ENCODE results near the gene FNDC11. TPM values are rescaled to one million over a fixed set of nuclear protein-coding genes. Genes with fewer than 3 reads are reported as not detected.
"Not testable (repeated sequence)": the region's sequence is repeated elsewhere in the genome, so short reads cannot be mapped to it uniquely, and the experiment has no call there.

Gene FNDC11
- total RNA-seq, 2 experiments from 2014 or later, result 1.7 to 1.8 TPM

- peaks cover 56% of the 10 kb centered on the region for H3K27me3 Mint-ChIP-seq
- ChIA-PET POLR2A (interaction anchor here (1.0 kb wide), 1 partner anchor 12 kb away, joined by 3 read pairs; the partner anchor contains the start of gene PPDPF), CTCF (interaction anchor here (0.7 kb wide), 2 partner anchors 158 to 1015 kb away, joined by 3 read pairs; no protein-coding TSS in a partner anchor)
- TF ChIP-seq, protein P1, sequence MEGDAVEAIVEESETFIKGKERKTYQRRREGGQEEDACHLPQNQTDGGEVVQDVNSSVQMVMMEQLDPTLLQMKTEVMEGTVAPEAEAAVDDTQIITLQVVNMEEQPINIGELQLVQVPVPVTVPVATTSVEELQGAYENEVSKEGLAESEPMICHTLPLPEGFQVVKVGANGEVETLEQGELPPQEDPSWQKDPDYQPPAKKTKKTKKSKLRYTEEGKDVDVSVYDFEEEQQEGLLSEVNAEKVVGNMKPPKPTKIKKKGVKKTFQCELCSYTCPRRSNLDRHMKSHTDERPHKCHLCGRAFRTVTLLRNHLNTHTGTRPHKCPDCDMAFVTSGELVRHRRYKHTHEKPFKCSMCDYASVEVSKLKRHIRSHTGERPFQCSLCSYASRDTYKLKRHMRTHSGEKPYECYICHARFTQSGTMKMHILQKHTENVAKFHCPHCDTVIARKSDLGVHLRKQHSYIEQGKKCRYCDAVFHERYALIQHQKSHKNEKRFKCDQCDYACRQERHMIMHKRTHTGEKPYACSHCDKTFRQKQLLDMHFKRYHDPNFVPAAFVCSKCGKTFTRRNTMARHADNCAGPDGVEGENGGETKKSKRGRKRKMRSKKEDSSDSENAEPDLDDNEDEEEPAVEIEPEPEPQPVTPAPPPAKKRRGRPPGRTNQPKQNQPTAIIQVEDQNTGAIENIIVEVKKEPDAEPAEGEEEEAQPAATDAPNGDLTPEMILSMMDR (IDR thresholded peaks at IDR 0.05), result no peak
- H3K4me3 Mint-ChIP-seq, result no peak overlapping the region
- H3K4me1 Mint-ChIP-seq (ENCODE audit: low read depth), result no peaks in the 10 kb centered on the region
- no peak for DNase-seq
- Histone ChIP-seq H3K4me1 (ENCODE audit: insufficient read depth, low read length) (peaks cover 6% of the 10 kb centered on the region), H3K27me3 (ENCODE audit: control insufficient read depth in 1 of 2, insufficient read depth in 2 of 2, low read length in 2 of 2) (peaks cover 0 to 20% of the 10 kb centered on the region in 2 experiments), H3K36me3 (ENCODE audit: insufficient read depth, low read length) (no peaks in the 10 kb centered on the region), H3K27ac (ENCODE audit: low read depth in 1 of 2, low read length in 2 of 2) (no peak overlapping the region), H3K4me3 (ENCODE audit: low read length) (no peak overlapping the region), H3K9me3 (ENCODE audit: control insufficient read depth in 1 of 2, insufficient read depth in 1 of 2, low read length in 2 of 2) (peaks cover 13 to 28% of the 10 kb centered on the region in 2 experiments)
- intact Hi-C loops (cut with DNase I, micrococcal nuclease), result no loop called here
- H3K27ac Mint-ChIP-seq, result no peak overlapping the region
- H3K9me3 Mint-ChIP-seq, result peaks cover 5% of the 10 kb centered on the region
- ATAC-seq (ENCODE audit: poor library complexity), result no peak
- H3K36me3 Mint-ChIP-seq (ENCODE audit: low read depth), result no peaks in the 10 kb centered on the region
These were observed 44.8 kb upstream of the FNDC11 start for GRCh38 chr20:63509088-63509564.

GRCh38 chr20:63513207-63513606, 40.8 kb upstream of the FNDC11 start:
- H3K9me3 Mint-ChIP-seq, result peaks cover 4% of the 10 kb centered on the region
- peaks cover 42% of the 10 kb centered on the region for H3K27me3 Mint-ChIP-seq
- Histone ChIP-seq H3K27ac (ENCODE audit: low read depth in 1 of 2, low read length in 2 of 2) (no peak overlapping the region), H3K4me3 (ENCODE audit: low read length) (no peak overlapping the region), H3K27me3 (ENCODE audit: control insufficient read depth in 1 of 2, insufficient read depth in 2 of 2, low read length in 2 of 2) (peaks cover 0 to 12% of the 10 kb centered on the region in 2 experiments), H3K4me1 (ENCODE audit: insufficient read depth, low read length) (peaks cover 3% of the 10 kb centered on the region), H3K9me3 (ENCODE audit: control insufficient read depth in 1 of 2, insufficient read depth in 1 of 2, low read length in 2 of 2) (peaks cover 0 to 10% of the 10 kb centered on the region in 2 experiments), H3K36me3 (ENCODE audit: insufficient read depth, low read length) (no peaks in the 10 kb centered on the region)
- ATAC-seq (ENCODE audit: poor library complexity) (no peak), DNase-seq (no peak)
- ChIA-PET CTCF (no interaction called here), POLR2A (no interaction called here)
- TF ChIP-seq, protein P1 (IDR thresholded peaks at IDR 0.05), result no peak
- no peak overlapping the region for H3K4me3 Mint-ChIP-seq
- intact Hi-C loops (cut with DNase I, micrococcal nuclease), result no loop called here
- H3K36me3 Mint-ChIP-seq (ENCODE audit: low read depth), result no peaks in the 10 kb centered on the region
- H3K27ac Mint-ChIP-seq, result no peak overlapping the region
- H3K4me1 Mint-ChIP-seq (ENCODE audit: low read depth), result peaks cover 5% of the 10 kb centered on the region

GRCh38 chr20:63514520-63514919, 39.4 kb upstream of the FNDC11 start:
- H3K27ac Mint-ChIP-seq; H3K36me3 ChIP-seq (ENCODE audit: insufficient read depth, low read length); H3K27ac ChIP-seq (ENCODE audit: low read depth in 1 of 2, low read length in 2 of 2); ATAC-seq (ENCODE audit: poor library complexity); H3K4me1 Mint-ChIP-seq (ENCODE audit: low read depth); H3K9me3 ChIP-seq (ENCODE audit: control insufficient read depth in 1 of 2, insufficient read depth in 1 of 2, low read length in 2 of 2); H3K36me3 Mint-ChIP-seq (ENCODE audit: low read depth); H3K9me3 Mint-ChIP-seq; H3K4me3 ChIP-seq (ENCODE audit: low read length); H3K27me3 ChIP-seq (ENCODE audit: control insufficient read depth in 1 of 2, insufficient read depth in 2 of 2, low read length in 2 of 2); H3K4me1 ChIP-seq (ENCODE audit: insufficient read depth, low read length); CTCF ChIA-PET; POLR2A ChIA-PET; intact Hi-C loops (cut with DNase I, micrococcal nuclease): not testable (repeated sequence)
- peak in 1 of 14 experiments; percentile 45 for DNase-seq
- Mint-ChIP-seq H3K27me3 (peaks cover 34% of the 10 kb centered on the region), H3K4me3 (peak overlapping the region; percentile 62)
